Tibial nerve (tissue), 4 donors: ENCODE data around the gene TLE1. TPM values are rescaled to one million over a fixed set of nuclear protein-coding genes. Genes with fewer than 3 reads are reported as not detected.

Experiments
- DNase-seq, 2 donors: peaks; one replicate each; pipeline ENCODE4 v3.0.0-alpha.2; 2019; ENCODE audit warnings: low spot score in 2 of 2
- H3K27ac ChIP-seq, 4 donors: fragments of 200-600 bp; sonication (generic) in 3 of 4; one replicate each; pipeline ENCODE4 v1.5.1; 2017 to 2019; ENCODE audit warnings: mild to moderate bottlenecking in 1 of 4
- H3K27me3 ChIP-seq, 2 donors: fragments of 200-600 bp; sonication (generic) in 1 of 2; one replicate each; pipeline versions ENCODE4 v1.5.1 to v1.6.0; 2017 to 2019
- H3K36me3 ChIP-seq, 3 donors: fragments of 200-600 bp; sonication (generic); one replicate each; pipeline ENCODE4 v1.5.1; 2018 to 2019
- H3K4me1 ChIP-seq, 4 donors: fragments of 200-600 bp; sonication (generic) in 3 of 4; one replicate each; pipeline ENCODE4 v1.5.1; 2017 to 2019
- H3K4me3 ChIP-seq, 4 donors: fragments of 200-600 bp; sonication (generic) in 3 of 4; one replicate each; pipeline ENCODE4 v1.5.1; 2017 to 2019; ENCODE audit warnings: mild to moderate bottlenecking in 1 of 4, moderate library complexity in 1 of 4
- H3K9me3 ChIP-seq, 4 donors: fragments of 200-600 bp; sonication (generic) in 3 of 4; one replicate each; pipeline ENCODE4 v1.5.1; 2017 to 2019
- EP300 ChIP-seq, 2 donors: sonication (generic); formaldehyde crosslinking; IDR thresholded peaks; one replicate each; pipeline ENCODE4 v1.6.1; 2017; ENCODE audit warnings: antibody characterized with exemption in 2 of 2, mild to moderate bottlenecking in 1 of 2
- POLR2A ChIP-seq, 2 donors: fragments of 450-650 bp; IDR thresholded peaks; one replicate each; pipeline ENCODE4 v1.6.1; 2017; ENCODE audit warnings: antibody characterized with exemption in 2 of 2, mild to moderate bottlenecking in 2 of 2, moderate library complexity in 2 of 2
- WGBS, 2 donors: methylation state at CpG; one replicate each; pipeline ENCODE4 v1.1.5; 2018; 5-methylcytosine and 5-hydroxymethylcytosine counted together
- total RNA-seq, 4 donors: library from RNA; depleted of rRNA; stranded (reverse); fragments of >200 nt; gene quantifications; one replicate each; pipeline ENCODE4 v1.1.0, GENCODE V29; 2016
- TF ChIP-seq, protein P1 (sequence below), 5 experiments: fragments of 200-600 bp in 3 of 5; fragments of 450-650 bp in 2 of 5; sonication (generic) in 3 of 5; IDR thresholded peaks; one replicate each; pipeline ENCODE4 v1.5.1; 2016 to 2019; ENCODE audit warnings: antibody characterized with exemption in 5 of 5, mild to moderate bottlenecking in 3 of 5, moderate library complexity in 2 of 5

Gene TLE1
- total RNA-seq, 4 donors from 2014 or later, result 81.8 to 107 (median 94.7) TPM

DNA sequence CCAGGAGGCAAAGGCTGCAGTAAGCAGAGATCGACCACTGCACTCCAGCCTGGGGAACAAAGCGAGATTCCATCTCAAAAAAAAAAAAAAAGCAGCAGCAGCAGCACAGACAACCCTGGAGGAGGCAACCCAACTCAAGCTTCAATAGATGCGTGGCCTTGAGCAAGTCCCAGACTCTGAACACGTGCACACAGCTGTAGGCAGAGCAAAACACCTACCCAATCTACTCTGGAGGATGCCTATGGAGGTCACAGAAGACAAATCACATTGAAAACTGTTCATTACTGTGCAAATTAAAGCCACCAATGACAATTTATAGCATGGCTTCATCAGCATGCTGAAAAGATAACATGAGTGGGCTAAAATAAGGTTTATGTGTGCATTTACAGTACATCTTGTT is 7.2 kb downstream of the TLE1 start:
- no peak for DNase-seq
- no peaks in the 10 kb centered on the region for H3K27me3 ChIP-seq
- peak overlapping the region in 2 of 4 donors; percentile 96 to 97 for H3K27ac ChIP-seq
- H3K4me1 ChIP-seq, result peaks cover 0 to 86% (median 20%) of the 10 kb centered on the region in 4 donors
- TF ChIP-seq, protein P1, sequence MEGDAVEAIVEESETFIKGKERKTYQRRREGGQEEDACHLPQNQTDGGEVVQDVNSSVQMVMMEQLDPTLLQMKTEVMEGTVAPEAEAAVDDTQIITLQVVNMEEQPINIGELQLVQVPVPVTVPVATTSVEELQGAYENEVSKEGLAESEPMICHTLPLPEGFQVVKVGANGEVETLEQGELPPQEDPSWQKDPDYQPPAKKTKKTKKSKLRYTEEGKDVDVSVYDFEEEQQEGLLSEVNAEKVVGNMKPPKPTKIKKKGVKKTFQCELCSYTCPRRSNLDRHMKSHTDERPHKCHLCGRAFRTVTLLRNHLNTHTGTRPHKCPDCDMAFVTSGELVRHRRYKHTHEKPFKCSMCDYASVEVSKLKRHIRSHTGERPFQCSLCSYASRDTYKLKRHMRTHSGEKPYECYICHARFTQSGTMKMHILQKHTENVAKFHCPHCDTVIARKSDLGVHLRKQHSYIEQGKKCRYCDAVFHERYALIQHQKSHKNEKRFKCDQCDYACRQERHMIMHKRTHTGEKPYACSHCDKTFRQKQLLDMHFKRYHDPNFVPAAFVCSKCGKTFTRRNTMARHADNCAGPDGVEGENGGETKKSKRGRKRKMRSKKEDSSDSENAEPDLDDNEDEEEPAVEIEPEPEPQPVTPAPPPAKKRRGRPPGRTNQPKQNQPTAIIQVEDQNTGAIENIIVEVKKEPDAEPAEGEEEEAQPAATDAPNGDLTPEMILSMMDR (IDR thresholded peaks at IDR 0.05), result no peak
- TF ChIP-seq POLR2A (IDR thresholded peaks at IDR 0.05), result no peak
- TF ChIP-seq EP300 (IDR thresholded peaks at IDR 0.05), result no peak
- H3K9me3 ChIP-seq, result no peaks in the 10 kb centered on the region
- no peak overlapping the region for H3K4me3 ChIP-seq
- peaks cover 0 to 30% (median 0%) of the 10 kb centered on the region in 3 donors for H3K36me3 ChIP-seq
- 77 to 84% methylated on average over 4 of the region's 4 CpGs for WGBS, 2 donors

DNA sequence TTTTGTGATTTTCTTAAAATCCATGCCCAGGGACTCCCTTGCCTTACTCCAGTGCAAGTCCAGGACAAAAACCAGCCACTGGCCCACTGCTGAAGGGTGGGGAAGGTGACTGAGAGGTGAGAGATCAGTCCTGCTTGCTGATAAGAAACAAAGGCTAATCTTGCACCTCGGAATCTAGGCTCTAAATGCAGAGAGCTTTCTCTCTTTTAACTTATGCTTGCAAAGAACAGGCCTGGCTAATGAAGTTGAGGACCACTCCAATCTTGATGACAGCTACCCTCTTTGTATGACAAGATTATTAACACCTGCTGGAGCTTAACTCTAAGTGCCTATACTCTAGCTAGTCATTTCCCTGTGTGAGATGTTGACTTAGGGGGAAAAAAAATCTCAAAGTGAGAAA is 8.8 kb downstream of the TLE1 start:
- DNase-seq, result no peak
- peaks cover 0 to 81% (median 20%) of the 10 kb centered on the region in 4 donors for H3K4me1 ChIP-seq
- H3K36me3 ChIP-seq, result peaks cover 0 to 33% (median 0%) of the 10 kb centered on the region in 3 donors

DNA sequence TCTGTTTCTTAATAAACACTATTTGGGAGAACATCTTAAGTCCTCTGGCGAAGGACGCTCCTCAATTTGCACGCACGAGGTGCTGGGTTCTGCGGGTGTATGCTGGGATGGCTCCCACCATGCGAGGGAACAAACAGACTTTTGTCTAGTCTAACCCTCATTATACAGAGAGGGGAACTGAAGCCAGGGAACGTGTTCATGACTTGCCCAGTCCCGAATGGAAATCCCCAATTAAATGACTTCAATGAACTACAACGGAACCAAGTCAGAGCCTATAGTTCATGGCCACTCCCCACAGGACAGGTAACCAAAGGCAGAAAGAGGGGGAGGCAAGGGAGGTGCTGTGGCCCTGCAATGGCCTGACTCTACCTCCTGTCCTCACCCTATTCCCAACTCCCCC is 9.3 kb downstream of the TLE1 start:
- H3K4me1 ChIP-seq, result peaks cover 0 to 78% (median 19%) of the 10 kb centered on the region in 4 donors
- WGBS, 2 donors, result 45 to 51% methylated on average over 9 of the region's 9 CpGs
- no peak overlapping the region for H3K4me3 ChIP-seq
- DNase-seq, result no peak
- no peaks in the 10 kb centered on the region for H3K27me3 ChIP-seq
- no peaks in the 10 kb centered on the region for H3K9me3 ChIP-seq
- H3K36me3 ChIP-seq, result peaks cover 0 to 35% (median 0%) of the 10 kb centered on the region in 3 donors
- peak overlapping the region in 3 of 4 donors; percentile 41 to 97 (median 45) for H3K27ac ChIP-seq
- TF ChIP-seq POLR2A (IDR thresholded peaks at IDR 0.05), result no peak
- TF ChIP-seq, protein P1 (IDR thresholded peaks at IDR 0.05), result no peak
- TF ChIP-seq EP300 (IDR thresholded peaks at IDR 0.05), result peak in 1 of 2 donors; percentile 5

More for the DNA sequence above, 8.8 kb downstream of the TLE1 start:
- peak overlapping the region in 3 of 4 donors; percentile 41 to 97 (median 45) for H3K27ac ChIP-seq
- TF ChIP-seq, protein P1 (IDR thresholded peaks at IDR 0.05), result no peak
- TF ChIP-seq POLR2A (IDR thresholded peaks at IDR 0.05) (no peak), EP300 (IDR thresholded peaks at IDR 0.05) (no peak)
- H3K9me3 ChIP-seq, result no peaks in the 10 kb centered on the region
- H3K27me3 ChIP-seq, result no peaks in the 10 kb centered on the region
- no peak overlapping the region for H3K4me3 ChIP-seq
- 65 to 68% methylated on average over 1 of the region's 1 CpG for WGBS, 2 donors

DNA sequence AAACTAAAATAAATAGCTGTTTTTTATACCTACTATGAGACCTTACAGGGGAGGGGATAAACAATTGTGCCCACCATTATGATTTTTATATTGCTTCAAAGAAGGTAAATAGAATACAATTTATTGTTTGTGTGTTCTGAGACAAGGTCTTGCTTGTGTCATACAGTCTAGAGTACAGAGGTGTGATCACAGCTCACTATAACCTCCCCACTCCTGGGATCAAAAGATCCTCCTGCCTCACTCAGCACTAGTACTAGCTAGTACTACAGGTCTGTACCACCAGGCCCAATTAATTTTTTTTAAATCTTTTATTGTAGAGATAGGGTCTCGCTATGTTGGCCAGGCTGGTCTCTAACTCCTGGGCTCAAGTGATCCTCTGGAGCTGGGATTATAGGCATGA is 11.3 kb downstream of the TLE1 start:
- peaks cover 0 to 41% (median 0%) of the 10 kb centered on the region in 3 donors for H3K36me3 ChIP-seq
- H3K4me1 ChIP-seq, result peaks cover 0 to 77% (median 14%) of the 10 kb centered on the region in 4 donors
- peak overlapping the region in 1 of 4 donors; percentile 13 for H3K27ac ChIP-seq
- no peak for DNase-seq
- H3K9me3 ChIP-seq, result no peaks in the 10 kb centered on the region
- H3K27me3 ChIP-seq, result no peaks in the 10 kb centered on the region
- TF ChIP-seq EP300 (IDR thresholded peaks at IDR 0.05) (no peak), POLR2A (IDR thresholded peaks at IDR 0.05) (no peak)
- TF ChIP-seq, protein P1 (IDR thresholded peaks at IDR 0.05), result no peak
- 87 to 93% methylated on average over 1 of the region's 1 CpG for WGBS, 2 donors
- H3K4me3 ChIP-seq, result no peak overlapping the region

DNA sequence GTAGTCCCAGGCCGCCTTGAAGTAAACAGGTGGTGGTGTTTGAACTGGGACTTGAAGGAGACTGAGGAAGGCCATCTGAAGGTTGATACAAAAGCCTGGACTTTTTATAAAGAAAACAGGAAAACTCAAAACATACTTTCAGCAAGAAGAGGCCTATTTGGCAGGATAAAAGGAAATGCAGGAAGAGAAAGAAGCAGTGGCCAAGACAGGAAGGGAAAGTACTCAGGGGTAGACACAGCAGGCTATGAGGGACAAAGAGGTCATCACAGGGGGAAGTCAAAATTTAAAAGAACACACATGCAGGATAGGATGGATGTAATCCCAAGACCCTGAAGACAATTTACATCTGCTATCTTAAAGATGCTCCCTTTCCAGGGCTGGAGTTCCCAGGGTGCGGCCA is 13.0 kb downstream of the TLE1 start:
- Histone ChIP-seq H3K4me1 (peaks cover 0 to 78% (median 13%) of the 10 kb centered on the region in 4 donors), H3K27ac (peak overlapping the region in 1 of 4 donors; percentile 6), H3K9me3 (no peaks in the 10 kb centered on the region), H3K36me3 (peaks cover 0 to 36% (median 0%) of the 10 kb centered on the region in 3 donors), H3K27me3 (no peaks in the 10 kb centered on the region), H3K4me3 (no peak overlapping the region)
- DNase-seq, result no peak
- WGBS, 2 donors, result 93 to 96% methylated on average over 2 of the region's 2 CpGs
- no peak for TF ChIP-seq POLR2A (IDR thresholded peaks at IDR 0.05)
- TF ChIP-seq EP300 (IDR thresholded peaks at IDR 0.05), result no peak
- TF ChIP-seq, protein P1 (IDR thresholded peaks at IDR 0.05), result no peak
